Gastroesophageal sphincter (tissue), 4 donors: ENCODE measurements around the gene ZNF616. TPM values are rescaled to one million over a fixed set of nuclear protein-coding genes. Genes with fewer than 3 reads are reported as not detected.

Source experiments
- ATAC-seq: fragments of 150-250 bp; one replicate; pipeline ENCODE4 v1.9.1; 2016; ENCODE audit warnings: mild to moderate bottlenecking, moderate library complexity
- H3K27ac ChIP-seq, 4 donors: fragments of 200-600 bp; sonication (generic) in 3 of 4; 1 replicate in 3 of 4; 2 replicates in 1 of 4; pipeline ENCODE4 v1.5.1; 2016 to 2019
- H3K27me3 ChIP-seq: fragments of 200-600 bp; sonication (generic); one replicate; pipeline ENCODE4 v1.5.1; 2019
- H3K36me3 ChIP-seq, 2 donors: fragments of 200-600 bp; sonication (generic); one replicate each; pipeline ENCODE4 v1.5.1; 2019; ENCODE audit warnings: control low read depth in 1 of 2
- H3K4me1 ChIP-seq, 3 donors: fragments of 200-600 bp; sonication (generic); 1 replicate in 2 of 3; 2 replicates in 1 of 3; pipeline ENCODE4 v1.5.1; 2016 to 2019; ENCODE audit warnings: control low read depth in 2 of 3
- H3K4me3 ChIP-seq, 2 donors: fragments of 200-600 bp; sonication (generic); one replicate each; pipeline ENCODE4 v1.5.1; 2019; ENCODE audit warnings: mild to moderate bottlenecking in 1 of 2, moderate library complexity in 1 of 2
- H3K9me3 ChIP-seq, 3 donors: fragments of 200-600 bp; sonication (generic); one replicate each; pipeline ENCODE4 v1.5.1; 2017 to 2019; ENCODE audit warnings: control low read depth in 2 of 3
- EP300 ChIP-seq: sonication (generic); formaldehyde crosslinking; IDR thresholded peaks from one replicate; pipeline ENCODE4 v1.6.1; 2017; ENCODE audit warnings: antibody characterized with exemption, mild to moderate bottlenecking
- POLR2A ChIP-seq, 2 donors: fragments of 450-650 bp; IDR thresholded peaks; one replicate each; pipeline ENCODE4 v1.6.1; 2017; ENCODE audit warnings: antibody characterized with exemption in 2 of 2, mild to moderate bottlenecking in 2 of 2, moderate library complexity in 1 of 2
- POLR2AphosphoS5 ChIP-seq: sonication (generic); formaldehyde crosslinking; IDR thresholded peaks from one replicate; pipeline ENCODE4 v1.6.1; 2017; ENCODE audit warnings: antibody characterized with exemption
- WGBS, 2 donors: methylation state at CpG; one replicate each; pipeline ENCODE4 v1.1.5; 2018; ENCODE audit warnings: low coverage in 1 of 2; 5-methylcytosine and 5-hydroxymethylcytosine counted together
- small RNA-seq, 4 donors: library from RNA; depleted of rRNA; stranded (forward); fragments of <200 nt; gene quantifications; one replicate each; pipeline ENCODE3, GENCODE V24; 2016
- total RNA-seq, 4 donors: library from RNA; depleted of rRNA; stranded (reverse); fragments of >200 nt; gene quantifications; one replicate each; pipeline ENCODE4 v1.1.0, GENCODE V29; 2016
- TF ChIP-seq, protein P1 (sequence below), 4 experiments: fragments of 200-600 bp in 2 of 4; fragments of 450-650 bp in 2 of 4; sonication (generic) in 1 of 4; IDR thresholded peaks; one replicate each; pipeline ENCODE4 v1.5.1; 2017 to 2019; ENCODE audit warnings: antibody characterized with exemption in 4 of 4, mild to moderate bottlenecking in 2 of 4, moderate library complexity in 2 of 4

Gene ZNF616
- total RNA-seq, 4 donors from 2014 or later = 4.0 to 11.2 (median 5.8) TPM

DNA sequence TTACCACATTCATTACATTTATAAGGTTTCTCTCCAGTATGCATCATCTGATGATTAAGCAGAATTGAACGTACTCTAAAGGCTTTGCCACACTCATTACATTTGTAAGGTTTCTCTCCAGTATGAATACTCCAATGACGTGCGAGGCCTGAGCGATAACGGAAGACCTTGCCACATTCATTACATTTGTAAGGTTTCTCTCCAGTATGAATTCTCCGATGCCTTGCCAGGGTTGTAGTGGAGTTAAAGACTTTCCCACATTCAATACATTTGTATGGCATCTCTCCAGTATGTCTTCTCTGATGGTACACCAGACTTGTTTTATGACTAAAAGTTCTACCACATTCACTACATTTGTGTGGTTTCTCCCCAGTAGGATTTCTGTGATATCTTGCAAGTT lies 74.3 kb downstream of the ZNF616 start:
- Histone ChIP-seq H3K4me1 (no peaks in the 10 kb centered on the region), H3K4me3 (no peak overlapping the region), H3K36me3 (peaks cover 22 to 93% of the 10 kb centered on the region in 2 donors), H3K27ac (no peak overlapping the region), H3K27me3 (no peaks in the 10 kb centered on the region), H3K9me3 (peaks cover 0 to 99% (median 3%) of the 10 kb centered on the region in 3 donors)
- TF ChIP-seq POLR2AphosphoS5 = no peak
- TF ChIP-seq EP300 = no peak
- TF ChIP-seq, protein P1, sequence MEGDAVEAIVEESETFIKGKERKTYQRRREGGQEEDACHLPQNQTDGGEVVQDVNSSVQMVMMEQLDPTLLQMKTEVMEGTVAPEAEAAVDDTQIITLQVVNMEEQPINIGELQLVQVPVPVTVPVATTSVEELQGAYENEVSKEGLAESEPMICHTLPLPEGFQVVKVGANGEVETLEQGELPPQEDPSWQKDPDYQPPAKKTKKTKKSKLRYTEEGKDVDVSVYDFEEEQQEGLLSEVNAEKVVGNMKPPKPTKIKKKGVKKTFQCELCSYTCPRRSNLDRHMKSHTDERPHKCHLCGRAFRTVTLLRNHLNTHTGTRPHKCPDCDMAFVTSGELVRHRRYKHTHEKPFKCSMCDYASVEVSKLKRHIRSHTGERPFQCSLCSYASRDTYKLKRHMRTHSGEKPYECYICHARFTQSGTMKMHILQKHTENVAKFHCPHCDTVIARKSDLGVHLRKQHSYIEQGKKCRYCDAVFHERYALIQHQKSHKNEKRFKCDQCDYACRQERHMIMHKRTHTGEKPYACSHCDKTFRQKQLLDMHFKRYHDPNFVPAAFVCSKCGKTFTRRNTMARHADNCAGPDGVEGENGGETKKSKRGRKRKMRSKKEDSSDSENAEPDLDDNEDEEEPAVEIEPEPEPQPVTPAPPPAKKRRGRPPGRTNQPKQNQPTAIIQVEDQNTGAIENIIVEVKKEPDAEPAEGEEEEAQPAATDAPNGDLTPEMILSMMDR (IDR thresholded peaks at IDR 0.05) = no peak
- no peak for TF ChIP-seq POLR2A (IDR thresholded peaks at IDR 0.05)
- WGBS, 2 donors = 98 to 99% methylated on average over 6 of the region's 6 CpGs
- ATAC-seq = no peak

Small RNAs within 50 kb of the gene (small RNA-seq; reads per million reads assigned to genes)
- 0 reads per million in 4 donors for gene RPL37P23

Other genes with a start within 250 kb of the ZNF616 start
- 10 to 100 TPM; 10.1 to 16.0 (median 12.9) TPM for gene ZNF649, start 234.9 kb downstream of the ZNF616 start, total RNA-seq
- 1 to 10 TPM; 4.6 to 7.7 (median 5.7) TPM for gene ZNF613, start 212.5 kb downstream of the ZNF616 start, total RNA-seq
- 10 to 100 TPM; 11.0 to 17.9 (median 16.5) TPM for gene ZNF350, start 153.1 kb downstream of the ZNF616 start, total RNA-seq
- gene ZNF615, start 131.7 kb downstream of the ZNF616 start, total RNA-seq = 10 to 100 TPM; 11.6 to 29.9 (median 20.0) TPM
- 10 to 100 TPM in 3 of 4 donors, 1 to 10 TPM in 1; 6.2 to 17.1 (median 12.6) TPM for gene ZNF614, start 111.6 kb downstream of the ZNF616 start, total RNA-seq
- gene ZNF432, start 91.1 kb downstream of the ZNF616 start, total RNA-seq = 10 to 100 TPM in 2 of 4 donors, 1 to 10 TPM in 2; 6.0 to 18.1 (median 10.6) TPM
- 10 to 100 TPM; 12.6 to 26.3 (median 15.9) TPM for gene ZNF841, start 44.2 kb downstream of the ZNF616 start, total RNA-seq
- 10 to 100 TPM in 2 of 4 donors, 1 to 10 TPM in 2; 5.7 to 27.9 (median 12.6) TPM for gene ZNF836, start 31.7 kb upstream of the ZNF616 start, total RNA-seq
- gene PPP2R1A, start 50.1 kb upstream of the ZNF616 start, total RNA-seq = 100 to 1,000 TPM; 177 to 286 (median 190) TPM
- gene ZNF766, start 129.6 kb upstream of the ZNF616 start, total RNA-seq = 10 to 100 TPM in 2 of 4 donors, 1 to 10 TPM in 2; 10.0 to 16.9 (median 10.3) TPM
- 10 to 100 TPM in 2 of 4 donors, 1 to 10 TPM in 2; 7.2 to 13.9 (median 9.3) TPM for gene ZNF480, start 157.2 kb upstream of the ZNF616 start, total RNA-seq
- gene ZNF610, start 196.3 kb upstream of the ZNF616 start, total RNA-seq = 1 to 10 TPM; 1.7 to 4.7 (median 2.9) TPM
- gene ZNF880, start 230.0 kb upstream of the ZNF616 start, total RNA-seq = 10 to 100 TPM; 16.0 to 29.5 (median 27.6) TPM